Neuronal stem cell (in vitro differentiated cells): Measurements from ENCODE around the gene RAB3C.

Experiments used
- DNase-seq: peaks from one replicate; pipeline ENCODE4 v3.0.0-alpha.2; 2013; ENCODE audit warnings: low spot score
- H2AFZ ChIP-seq: one replicate; pipeline ENCODE4 v1.6.1; 2013; ENCODE audit warnings: mild to moderate bottlenecking, low read length, inconsistent platforms
- H2AK5ac ChIP-seq: 2 replicates; pipeline ENCODE4 v1.6.1; 2013; ENCODE audit warnings: low read depth, mild to moderate bottlenecking, inconsistent platforms, low read length, moderate library complexity, mixed read lengths
- H2BK120ac ChIP-seq: 2 replicates; pipeline ENCODE4 v1.6.1; 2013; ENCODE audit warnings: low read depth, mild to moderate bottlenecking, inconsistent platforms, low read length, moderate library complexity, mixed read lengths
- H2BK12ac ChIP-seq: one replicate; pipeline ENCODE4 v1.6.1; 2013; ENCODE audit warnings: low read length, inconsistent platforms
- H2BK15ac ChIP-seq: 2 replicates; pipeline ENCODE4 v1.6.1; 2013; ENCODE audit warnings: mild to moderate bottlenecking, low read length, inconsistent platforms, mixed read lengths
- H2BK5ac ChIP-seq: one replicate; pipeline ENCODE4 v1.6.1; 2013; ENCODE audit warnings: inconsistent platforms, mild to moderate bottlenecking, low read length, moderate library complexity
- H3K14ac ChIP-seq: one replicate; pipeline ENCODE4 v1.6.1; 2013; ENCODE audit warnings: low read length, inconsistent platforms
- H3K18ac ChIP-seq: 2 replicates; pipeline ENCODE4 v1.6.1; 2013; ENCODE audit warnings: low read length, inconsistent platforms
- H3K23ac ChIP-seq: 2 replicates; pipeline ENCODE4 v1.6.1; 2013; ENCODE audit warnings: low read depth, mild to moderate bottlenecking, mixed read lengths, low read length, inconsistent platforms; ENCODE audit not compliant: poor library complexity
- H3K27ac ChIP-seq: replicated peaks from 3 replicates; pipeline ENCODE4 v1.5.1; 2013; ENCODE audit warnings: low read length, inconsistent platforms
- H3K27me3 ChIP-seq, 3 experiments: 2 replicates each; pipeline ENCODE4 v1.6.1; 2013; ENCODE audit warnings: low read length in 3 of 3, mild to moderate bottlenecking in 2 of 3, inconsistent platforms in 1 of 3, low read depth in 1 of 3, mixed read lengths in 1 of 3, moderate library complexity in 1 of 3; ENCODE audit not compliant: control insufficient read depth in 3 of 3, insufficient read depth in 3 of 3
- H3K36me3 ChIP-seq, 2 donors: replicated peaks in 1 of 2; 2 replicates each; pipeline ENCODE4 v1.6.1; 2013; ENCODE audit warnings: low read length in 2 of 2; ENCODE audit not compliant: control insufficient read depth in 2 of 2, insufficient read depth in 2 of 2
- H3K4ac ChIP-seq: 2 replicates; pipeline ENCODE4 v1.6.1; 2013; ENCODE audit warnings: inconsistent platforms, mild to moderate bottlenecking, low read length, moderate library complexity
- H3K4me1 ChIP-seq, 2 donors: 1 replicate in 1 of 2; 2 replicates in 1 of 2; pipeline ENCODE4 v1.6.1; 2013; ENCODE audit warnings: low read length in 2 of 2, low read depth in 1 of 2; ENCODE audit not compliant: control insufficient read depth in 2 of 2, insufficient read depth in 1 of 2
- H3K4me2 ChIP-seq: one replicate; pipeline ENCODE4 v1.6.1; 2013; ENCODE audit warnings: mild to moderate bottlenecking, low read length, inconsistent platforms; ENCODE audit not compliant: insufficient read depth, poor library complexity, severe bottlenecking
- H3K4me3 ChIP-seq, 2 donors: 2 replicates each; pipeline ENCODE4 v1.5.1; 2013; ENCODE audit warnings: low read length in 2 of 2, mild to moderate bottlenecking in 2 of 2, inconsistent platforms in 1 of 2, moderate library complexity in 1 of 2
- H3K79me1 ChIP-seq: one replicate; pipeline ENCODE4 v1.6.1; 2013; ENCODE audit warnings: low read depth, mild to moderate bottlenecking, inconsistent platforms, low read length, moderate library complexity
- H3K9ac ChIP-seq: one replicate; pipeline ENCODE4 v1.6.1; 2013; ENCODE audit warnings: mild to moderate bottlenecking, low read depth, low read length, inconsistent platforms; ENCODE audit not compliant: poor library complexity
- H3K9me3 ChIP-seq, 2 donors: replicated peaks in 1 of 2; 2 replicates each; pipeline versions ENCODE3 to v1.6.1; 2013; ENCODE audit warnings: low read length in 2 of 2, mild to moderate bottlenecking in 2 of 2, inconsistent platforms in 1 of 2, low read depth in 1 of 2, mixed read lengths in 1 of 2, moderate library complexity in 1 of 2; ENCODE audit not compliant: control insufficient read depth in 2 of 2, insufficient read depth in 1 of 2
- H4K8ac ChIP-seq: one replicate; pipeline ENCODE4 v1.6.1; 2013; ENCODE audit warnings: low read depth, mild to moderate bottlenecking, inconsistent platforms, low read length, moderate library complexity
- H4K91ac ChIP-seq: one replicate; pipeline ENCODE4 v1.6.1; 2013; ENCODE audit warnings: low read length, low read depth, mild to moderate bottlenecking, inconsistent platforms; ENCODE audit not compliant: poor library complexity
- WGBS, 2 donors: extraction: QIAGEN DNeasy Blood & Tissue Kit; methylation state at CpG; one replicate each; pipeline ENCODE4 v1.1.7; 2013; ENCODE audit warnings: missing lambda C conversion rate in 2 of 2, mixed read lengths in 1 of 2; ENCODE audit not compliant: insufficient read length in 2 of 2, insufficient replicate concordance in 1 of 2; ENCODE audit errors: extremely low coverage in 2 of 2; 5-methylcytosine and 5-hydroxymethylcytosine counted together

The RAB3C gene

GRCh38 chr5:58771796-58772195, 188.9 kb downstream of the RAB3C start:
- H3K18ac ChIP-seq = no peak overlapping the region
- no peak overlapping the region for H3K4me2 ChIP-seq
- no peak overlapping the region for H3K4me3 ChIP-seq
- no peaks in the 10 kb centered on the region for H3K36me3 ChIP-seq
- no peaks in the 10 kb centered on the region for H3K9me3 ChIP-seq
- no peak overlapping the region for H2AFZ ChIP-seq
- H3K9ac ChIP-seq = no peak overlapping the region
- no peaks in the 10 kb centered on the region for H3K4me1 ChIP-seq
- H3K14ac ChIP-seq = no peak overlapping the region
- no peak for DNase-seq
- H3K79me1 ChIP-seq = no peaks in the 10 kb centered on the region
- H2AK5ac ChIP-seq = no peak overlapping the region
- no CpG with 5 or more reads among the region's 2 CpGs for WGBS, 2 donors
- H2BK120ac ChIP-seq = no peak overlapping the region
- no peaks in the 10 kb centered on the region for H3K27me3 ChIP-seq
- H2BK12ac ChIP-seq = no peak overlapping the region
- no peak overlapping the region for H2BK5ac ChIP-seq
- H3K4ac ChIP-seq = no peak overlapping the region
- H3K23ac ChIP-seq = no peak overlapping the region
- H4K8ac ChIP-seq = no peak overlapping the region
- H2BK15ac ChIP-seq = no peak overlapping the region
- H3K27ac ChIP-seq = no peak overlapping the region
- no peak overlapping the region for H4K91ac ChIP-seq

DNA sequence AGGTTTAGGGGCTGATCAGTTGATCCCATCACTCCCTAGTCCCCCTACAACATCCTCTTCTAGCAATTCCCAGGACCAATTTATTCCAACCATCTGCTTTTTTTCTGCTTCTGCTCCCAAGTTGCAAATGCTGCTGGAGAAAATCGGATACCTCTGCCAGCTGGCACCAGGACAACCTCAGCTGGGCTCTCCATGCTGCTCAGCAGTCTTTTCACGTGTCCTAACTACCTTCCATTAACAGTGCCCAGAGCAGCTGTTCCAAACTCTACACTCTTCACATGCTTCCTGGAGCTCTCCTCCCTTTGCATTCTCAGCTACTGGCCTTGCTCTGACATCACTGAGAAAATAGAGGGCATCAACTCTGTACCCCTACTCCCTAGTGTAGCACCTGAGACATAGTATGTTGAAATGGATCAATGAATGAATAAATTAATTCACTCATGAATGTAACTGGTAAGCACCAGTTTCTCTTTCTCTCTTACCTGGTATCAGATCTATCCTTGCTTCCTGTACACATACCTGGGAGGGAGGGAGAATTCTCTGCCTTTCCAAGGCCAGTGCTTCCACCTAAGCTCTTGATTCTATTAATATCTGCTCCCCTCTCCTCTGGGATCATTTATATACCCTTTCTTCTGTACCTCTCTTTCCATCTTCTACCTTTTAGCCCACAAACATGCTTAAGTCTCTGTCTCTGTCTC, 191.0 kb downstream of the RAB3C start:
- H3K4me3 ChIP-seq = no peak overlapping the region
- no peaks in the 10 kb centered on the region for H3K27me3 ChIP-seq
- no peak overlapping the region for H3K4me2 ChIP-seq
- H2AFZ ChIP-seq = no peak overlapping the region
- no CpG with 5 or more reads among the region's 2 CpGs for WGBS, 2 donors
- H3K79me1 ChIP-seq = no peaks in the 10 kb centered on the region
- no peak overlapping the region for H3K9ac ChIP-seq
- no peak overlapping the region for H4K8ac ChIP-seq
- no peak overlapping the region for H2BK15ac ChIP-seq
- H3K4me1 ChIP-seq = no peaks in the 10 kb centered on the region
- no peak overlapping the region for H2BK12ac ChIP-seq
- no peaks in the 10 kb centered on the region for H3K9me3 ChIP-seq
- no peak overlapping the region for H2BK120ac ChIP-seq
- no peak overlapping the region for H3K27ac ChIP-seq
- no peak for DNase-seq
- H3K14ac ChIP-seq = no peak overlapping the region
- H3K23ac ChIP-seq = no peak overlapping the region
- no peaks in the 10 kb centered on the region for H3K36me3 ChIP-seq
- H2BK5ac ChIP-seq = no peak overlapping the region
- no peak overlapping the region for H2AK5ac ChIP-seq
- no peak overlapping the region for H3K4ac ChIP-seq
- H3K18ac ChIP-seq = no peak overlapping the region
- no peak overlapping the region for H4K91ac ChIP-seq

- Histone ChIP-seq H2BK120ac (no peak overlapping the region), H3K4me2 (no peak overlapping the region), H3K14ac (no peak overlapping the region), H4K91ac (no peak overlapping the region), H4K8ac (no peak overlapping the region), H3K36me3 (no peaks in the 10 kb centered on the region), H3K4me3 (no peak overlapping the region), H3K9me3 (no peaks in the 10 kb centered on the region), H3K4ac (no peak overlapping the region), H2BK12ac (no peak overlapping the region), H2BK15ac (no peak overlapping the region), H3K9ac (no peak overlapping the region), H3K18ac (no peak overlapping the region), H2AK5ac (no peak overlapping the region), H3K27me3 (no peaks in the 10 kb centered on the region), H3K27ac (no peak overlapping the region), H2BK5ac (no peak overlapping the region), H3K4me1 (no peaks in the 10 kb centered on the region), H3K23ac (no peak overlapping the region), H3K79me1 (no peaks in the 10 kb centered on the region), H2AFZ (no peak overlapping the region)
- WGBS, 2 donors = no CpG with 5 or more reads among the region's 2 CpGs
- DNase-seq = no peak
Observed at GRCh38 chr5:58774937-58775336, 192.1 kb downstream of the RAB3C start.

DNA sequence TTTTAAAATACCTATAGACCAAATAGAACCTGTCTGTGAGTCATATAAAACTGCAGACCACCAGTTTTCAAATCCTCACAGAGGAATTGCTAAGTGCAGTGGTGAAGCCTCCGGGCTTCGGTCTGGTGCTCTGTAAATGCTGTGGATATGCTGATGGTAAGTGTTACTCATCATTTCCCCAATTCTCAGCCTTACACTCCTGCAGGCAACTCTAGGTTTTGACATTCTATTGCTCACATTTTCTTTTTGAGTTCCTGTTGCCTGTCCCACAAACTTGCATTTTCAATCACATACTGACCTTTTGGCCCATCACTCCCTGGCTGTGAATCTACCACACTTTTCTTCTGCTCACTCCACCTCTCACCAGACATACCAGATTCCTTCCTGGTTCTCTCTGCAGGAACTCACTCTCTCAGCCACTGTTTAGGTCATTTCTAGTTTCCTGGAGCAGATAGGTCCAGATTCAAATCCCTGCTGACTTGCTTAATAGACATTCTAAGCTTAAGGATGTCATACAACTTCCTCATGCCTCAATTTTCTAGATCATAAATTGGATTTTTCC, 192.9 kb downstream of the RAB3C start:
- H3K27me3 ChIP-seq = no peaks in the 10 kb centered on the region
- no peak overlapping the region for H4K91ac ChIP-seq
- H2BK12ac ChIP-seq = no peak overlapping the region

More for the DNA sequence above, 192.9 kb downstream of the RAB3C start:
- Histone ChIP-seq H3K9ac (no peak overlapping the region), H3K27ac (no peak overlapping the region), H2AK5ac (no peak overlapping the region), H2AFZ (no peak overlapping the region), H2BK5ac (no peak overlapping the region), H3K36me3 (no peaks in the 10 kb centered on the region), H3K4me1 (no peaks in the 10 kb centered on the region), H2BK15ac (no peak overlapping the region), H3K4me2 (no peak overlapping the region), H3K9me3 (no peaks in the 10 kb centered on the region), H3K23ac (no peak overlapping the region), H3K79me1 (no peaks in the 10 kb centered on the region), H2BK120ac (no peak overlapping the region), H3K14ac (no peak overlapping the region), H3K18ac (no peak overlapping the region), H3K4me3 (no peak overlapping the region), H3K4ac (no peak overlapping the region), H4K8ac (no peak overlapping the region)
- DNase-seq = no peak
- WGBS, 2 donors = no CpG with 5 or more reads among the region's 2 CpGs
